ENCODE results near the gene TIPRL.

GRCh38 chr1:168180148-168180524, 1.4 kb downstream of the TIPRL start:
- TF ChIP-seq CTCF (IDR thresholded peaks at IDR 0.05) (no peak), POLR2A (IDR thresholded peaks at IDR 0.05) (no peak)

All from transverse colon (tissue), 3 donors.